Thyroid gland (tissue), 4 donors: ENCODE results near the gene ZNF19.

ENCODE experiments used
- POLR2A ChIP-seq, 2 donors: fragments of 450-650 bp; IDR thresholded peaks; one replicate each; pipeline ENCODE4 v1.6.1; 2017; ENCODE audit warnings: antibody characterized with exemption in 2 of 2, mild to moderate bottlenecking in 2 of 2, moderate library complexity in 1 of 2
- TF ChIP-seq, protein P1 (sequence below), 6 experiments: fragments of 200-600 bp in 3 of 6; fragments of 450-650 bp in 3 of 6; sonication (generic) in 3 of 6; IDR thresholded peaks; one replicate each; pipeline ENCODE4 v1.5.1; 2016 to 2019; ENCODE audit warnings: antibody characterized with exemption in 6 of 6, mild to moderate bottlenecking in 2 of 6, inconsistent platforms in 1 of 6, moderate library complexity in 1 of 6

DNA sequence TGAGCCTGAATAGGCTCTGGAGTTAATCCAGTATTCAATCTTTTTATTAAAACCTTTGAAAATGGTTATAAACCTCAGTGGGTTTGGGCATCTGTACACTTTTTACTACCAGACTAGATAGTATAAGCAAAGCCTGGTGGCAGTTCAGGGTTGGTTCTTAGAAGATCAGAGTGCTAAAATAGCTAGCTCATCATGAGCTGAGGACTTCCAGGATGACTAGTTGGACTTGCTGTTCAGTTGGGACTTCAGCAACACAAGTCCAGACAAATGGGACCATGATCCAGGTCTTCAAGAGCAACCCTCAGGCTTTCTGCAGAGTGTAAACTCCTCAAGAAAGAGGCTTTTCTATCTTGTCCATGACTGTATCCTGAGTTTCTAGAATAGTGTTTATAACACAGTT is 1.2 kb upstream of the ZNF19 start:
- TF ChIP-seq, protein P1, sequence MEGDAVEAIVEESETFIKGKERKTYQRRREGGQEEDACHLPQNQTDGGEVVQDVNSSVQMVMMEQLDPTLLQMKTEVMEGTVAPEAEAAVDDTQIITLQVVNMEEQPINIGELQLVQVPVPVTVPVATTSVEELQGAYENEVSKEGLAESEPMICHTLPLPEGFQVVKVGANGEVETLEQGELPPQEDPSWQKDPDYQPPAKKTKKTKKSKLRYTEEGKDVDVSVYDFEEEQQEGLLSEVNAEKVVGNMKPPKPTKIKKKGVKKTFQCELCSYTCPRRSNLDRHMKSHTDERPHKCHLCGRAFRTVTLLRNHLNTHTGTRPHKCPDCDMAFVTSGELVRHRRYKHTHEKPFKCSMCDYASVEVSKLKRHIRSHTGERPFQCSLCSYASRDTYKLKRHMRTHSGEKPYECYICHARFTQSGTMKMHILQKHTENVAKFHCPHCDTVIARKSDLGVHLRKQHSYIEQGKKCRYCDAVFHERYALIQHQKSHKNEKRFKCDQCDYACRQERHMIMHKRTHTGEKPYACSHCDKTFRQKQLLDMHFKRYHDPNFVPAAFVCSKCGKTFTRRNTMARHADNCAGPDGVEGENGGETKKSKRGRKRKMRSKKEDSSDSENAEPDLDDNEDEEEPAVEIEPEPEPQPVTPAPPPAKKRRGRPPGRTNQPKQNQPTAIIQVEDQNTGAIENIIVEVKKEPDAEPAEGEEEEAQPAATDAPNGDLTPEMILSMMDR (IDR thresholded peaks at IDR 0.05), result no peak
- TF ChIP-seq POLR2A (IDR thresholded peaks at IDR 0.05), result no peak
